ENCODE results near the gene SETD2. TPM values are rescaled to one million over a fixed set of nuclear protein-coding genes. Genes with fewer than 3 reads are reported as not detected.
A peak's percentile ranks its signal among the peaks of the same experiment; 100 is the strongest.

SETD2 gene
- total RNA-seq, 1 donor from 2014 or later, result 21.0 TPM

- peaks cover 14 to 36% of the 10 kb centered on the region in 2 donors for H3K36me3 ChIP-seq
- H3K9me3 ChIP-seq, result no peaks in the 10 kb centered on the region
- no peak overlapping the region for H3K4me3 ChIP-seq
- DNase-seq (ENCODE audit: low spot score in 2 of 2), result peak in 1 of 2 donors; percentile 7
- H3K27me3 ChIP-seq, result no peaks in the 10 kb centered on the region
- no peaks in the 10 kb centered on the region for H3K4me1 ChIP-seq
- no peak overlapping the region for H3K27ac ChIP-seq
- intact Hi-C loops (cut with DNase I), result loop anchor here (5.0 kb wide), 1 partner anchor 290 kb away; no protein-coding TSS in a partner anchor
- TF ChIP-seq, protein P1, sequence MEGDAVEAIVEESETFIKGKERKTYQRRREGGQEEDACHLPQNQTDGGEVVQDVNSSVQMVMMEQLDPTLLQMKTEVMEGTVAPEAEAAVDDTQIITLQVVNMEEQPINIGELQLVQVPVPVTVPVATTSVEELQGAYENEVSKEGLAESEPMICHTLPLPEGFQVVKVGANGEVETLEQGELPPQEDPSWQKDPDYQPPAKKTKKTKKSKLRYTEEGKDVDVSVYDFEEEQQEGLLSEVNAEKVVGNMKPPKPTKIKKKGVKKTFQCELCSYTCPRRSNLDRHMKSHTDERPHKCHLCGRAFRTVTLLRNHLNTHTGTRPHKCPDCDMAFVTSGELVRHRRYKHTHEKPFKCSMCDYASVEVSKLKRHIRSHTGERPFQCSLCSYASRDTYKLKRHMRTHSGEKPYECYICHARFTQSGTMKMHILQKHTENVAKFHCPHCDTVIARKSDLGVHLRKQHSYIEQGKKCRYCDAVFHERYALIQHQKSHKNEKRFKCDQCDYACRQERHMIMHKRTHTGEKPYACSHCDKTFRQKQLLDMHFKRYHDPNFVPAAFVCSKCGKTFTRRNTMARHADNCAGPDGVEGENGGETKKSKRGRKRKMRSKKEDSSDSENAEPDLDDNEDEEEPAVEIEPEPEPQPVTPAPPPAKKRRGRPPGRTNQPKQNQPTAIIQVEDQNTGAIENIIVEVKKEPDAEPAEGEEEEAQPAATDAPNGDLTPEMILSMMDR (IDR thresholded peaks at IDR 0.05), result no peak
These were observed 167.0 kb downstream of the SETD2 start for GRCh38 chr3:46996689-46997452.

GRCh38 chr3:46995901-46996562 is 167.9 kb downstream of the SETD2 start:
- TF ChIP-seq, protein P1 (IDR thresholded peaks at IDR 0.05), result no peak
- Histone ChIP-seq H3K27me3 (no peaks in the 10 kb centered on the region), H3K27ac (no peak overlapping the region), H3K36me3 (peaks cover 13 to 30% of the 10 kb centered on the region in 2 donors), H3K4me3 (no peak overlapping the region), H3K9me3 (no peaks in the 10 kb centered on the region), H3K4me1 (no peaks in the 10 kb centered on the region)
- intact Hi-C loops (cut with DNase I), result loop anchor here (5.0 kb wide), 1 partner anchor 289 kb away; no protein-coding TSS in a partner anchor
- DNase-seq (ENCODE audit: low spot score in 2 of 2), result peak in 1 of 2 donors; percentile 6

- H3K27me3 ChIP-seq, result no peaks in the 10 kb centered on the region
- no peak for DNase-seq (ENCODE audit: low spot score in 2 of 2)
- no peaks in the 10 kb centered on the region for H3K4me1 ChIP-seq
- intact Hi-C loops (cut with DNase I), result loop anchor here (5.0 kb wide), 1 partner anchor 288 kb away; no protein-coding TSS in a partner anchor
- no peak overlapping the region for H3K27ac ChIP-seq
- TF ChIP-seq, protein P1 (IDR thresholded peaks at IDR 0.05), result no peak
- H3K36me3 ChIP-seq, result peaks cover 8 to 24% of the 10 kb centered on the region in 2 donors
- no peak overlapping the region for H3K4me3 ChIP-seq
- no peaks in the 10 kb centered on the region for H3K9me3 ChIP-seq
These were observed 168.8 kb downstream of the SETD2 start for GRCh38 chr3:46994801-46995731.

- Histone ChIP-seq H3K4me3 (no peak overlapping the region), H3K27me3 (no peaks in the 10 kb centered on the region), H3K36me3 (peaks cover 8 to 19% of the 10 kb centered on the region in 2 donors), H3K27ac (no peak overlapping the region), H3K4me1 (no peaks in the 10 kb centered on the region), H3K9me3 (no peaks in the 10 kb centered on the region)
- intact Hi-C loops (cut with DNase I), result no loop called here
- TF ChIP-seq, protein P1 (IDR thresholded peaks at IDR 0.05), result no peak
- no peak for DNase-seq (ENCODE audit: low spot score in 2 of 2)
These were observed 169.9 kb downstream of the SETD2 start for GRCh38 chr3:46993986-46994385.

DNA sequence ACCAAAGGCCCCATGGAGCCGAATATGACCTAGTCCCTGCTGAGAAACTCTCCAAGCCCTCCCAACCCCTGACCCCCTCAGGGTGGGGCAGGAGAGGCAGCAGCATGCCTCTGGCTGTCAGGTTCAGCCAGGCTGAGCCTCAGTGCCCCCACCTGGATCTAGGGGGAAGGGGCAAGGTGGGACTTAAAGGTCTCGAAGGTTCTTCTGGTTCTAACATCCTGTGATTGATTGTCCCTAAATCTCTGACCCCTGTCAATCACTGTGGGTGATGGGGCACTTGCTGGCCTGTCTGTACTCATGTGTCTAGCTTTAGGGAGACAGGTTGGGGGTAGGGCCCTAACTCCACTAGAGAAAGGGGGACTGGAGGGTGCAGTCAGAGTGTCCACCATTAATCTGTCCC is 170.6 kb downstream of the SETD2 start:
- DNase-seq (ENCODE audit: low spot score in 2 of 2), result no peak
- Histone ChIP-seq H3K27ac (no peak overlapping the region), H3K4me3 (no peak overlapping the region), H3K4me1 (no peaks in the 10 kb centered on the region), H3K9me3 (no peaks in the 10 kb centered on the region), H3K27me3 (no peaks in the 10 kb centered on the region), H3K36me3 (peaks cover 8 to 22% of the 10 kb centered on the region in 2 donors)
- TF ChIP-seq, protein P1 (IDR thresholded peaks at IDR 0.05), result no peak
- intact Hi-C loops (cut with DNase I), result no loop called here
